ENCODE measurements around the gene KCNF1. TPM values are rescaled to one million over a fixed set of nuclear protein-coding genes. Genes with fewer than 3 reads are reported as not detected.

The KCNF1 gene, protein sequence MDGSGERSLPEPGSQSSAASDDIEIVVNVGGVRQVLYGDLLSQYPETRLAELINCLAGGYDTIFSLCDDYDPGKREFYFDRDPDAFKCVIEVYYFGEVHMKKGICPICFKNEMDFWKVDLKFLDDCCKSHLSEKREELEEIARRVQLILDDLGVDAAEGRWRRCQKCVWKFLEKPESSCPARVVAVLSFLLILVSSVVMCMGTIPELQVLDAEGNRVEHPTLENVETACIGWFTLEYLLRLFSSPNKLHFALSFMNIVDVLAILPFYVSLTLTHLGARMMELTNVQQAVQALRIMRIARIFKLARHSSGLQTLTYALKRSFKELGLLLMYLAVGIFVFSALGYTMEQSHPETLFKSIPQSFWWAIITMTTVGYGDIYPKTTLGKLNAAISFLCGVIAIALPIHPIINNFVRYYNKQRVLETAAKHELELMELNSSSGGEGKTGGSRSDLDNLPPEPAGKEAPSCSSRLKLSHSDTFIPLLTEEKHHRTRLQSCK
- polyA plus RNA-seq (2013, experiment 1 of 2), result 1.1 TPM
- 1.8 TPM for polyA plus RNA-seq (2013, experiment 2 of 2)

DNA sequence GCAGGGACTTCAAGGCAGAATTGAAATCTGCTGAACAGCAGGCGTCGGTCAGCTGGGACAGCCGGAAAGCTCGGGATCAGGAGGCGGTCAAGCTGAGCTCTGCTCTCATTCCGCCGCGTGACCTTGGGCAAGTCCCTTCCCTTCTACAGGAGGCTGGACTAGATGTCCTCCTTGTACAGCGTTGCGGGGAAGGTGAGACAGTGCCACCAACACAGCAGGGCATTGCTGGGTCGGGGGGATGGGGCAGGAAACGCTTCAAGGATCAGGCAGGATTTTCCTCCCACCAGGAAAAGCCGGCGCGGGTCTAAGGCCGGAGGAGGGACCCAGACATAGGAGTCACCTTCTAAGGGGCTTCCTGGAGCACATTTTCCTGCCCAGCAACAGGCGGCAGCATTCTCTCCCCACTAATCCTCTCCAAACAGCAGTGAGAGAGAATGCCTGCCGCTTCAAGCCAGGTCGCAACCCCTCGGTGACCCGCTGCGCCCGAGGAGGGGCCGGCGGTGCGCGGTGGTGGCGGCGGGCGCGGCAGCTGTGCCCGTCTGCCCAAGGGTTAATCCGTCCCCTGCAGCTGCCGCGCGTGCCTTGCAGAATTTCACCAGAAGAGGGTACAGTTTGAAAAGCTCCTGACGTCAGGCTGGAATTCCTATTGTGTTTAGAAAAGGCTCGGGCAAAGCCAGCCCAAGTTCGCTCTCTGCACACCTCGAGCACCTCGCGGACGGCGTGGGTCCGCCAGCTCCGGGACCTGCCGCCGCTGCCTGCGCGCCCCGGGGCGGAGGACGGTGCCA, at the start of gene KCNF1:
KCNF1 (plus strand) TSS at position 644 of the 785 bp plus-strand sequence. CDS start 493 bp downstream, outside the sequence.
- H3K9me3 ChIP-seq (ENCODE audit: insufficient read depth, low read depth, low read length), result no peaks in the 10 kb centered on the region
- H3K27me3 ChIP-seq (ENCODE audit: insufficient read depth, low read length), result peaks cover 43% of the 10 kb centered on the region
- H3K27ac ChIP-seq (ENCODE audit: low read depth, low read length), result no peak within 1 kb of the TSS
- H3K4me3 ChIP-seq (ENCODE audit: low read length), result peak within 1 kb of the TSS; percentile 64
- peak within 1 kb of the TSS; percentile 45 for H3K9ac ChIP-seq (ENCODE audit: low read depth, low read length)
- WGBS, result 9% methylated on average over 53 of the region's 53 CpGs
- no peaks in the 10 kb centered on the region for H3K36me3 ChIP-seq (ENCODE audit: insufficient read depth, low read length)
- peaks cover 28% of the 10 kb centered on the region for H3K4me1 ChIP-seq (ENCODE audit: insufficient read depth, low read length)

- H3K4me3 ChIP-seq (ENCODE audit: low read length), result no peak overlapping the region
- no peaks in the 10 kb centered on the region for H3K9me3 ChIP-seq (ENCODE audit: insufficient read depth, low read depth, low read length)
- H3K27me3 ChIP-seq (ENCODE audit: insufficient read depth, low read length), result no peaks in the 10 kb centered on the region
- H3K36me3 ChIP-seq (ENCODE audit: insufficient read depth, low read length), result no peaks in the 10 kb centered on the region
- no peak overlapping the region for H3K27ac ChIP-seq (ENCODE audit: low read depth, low read length)
- no peak overlapping the region for H3K9ac ChIP-seq (ENCODE audit: low read depth, low read length)
- no peaks in the 10 kb centered on the region for H3K4me1 ChIP-seq (ENCODE audit: insufficient read depth, low read length)
- 89% methylated on average over 10 of the region's 10 CpGs for WGBS
These were observed 49.4 kb upstream of the KCNF1 start for GRCh38 chr2:10862330-10862729.

DNA sequence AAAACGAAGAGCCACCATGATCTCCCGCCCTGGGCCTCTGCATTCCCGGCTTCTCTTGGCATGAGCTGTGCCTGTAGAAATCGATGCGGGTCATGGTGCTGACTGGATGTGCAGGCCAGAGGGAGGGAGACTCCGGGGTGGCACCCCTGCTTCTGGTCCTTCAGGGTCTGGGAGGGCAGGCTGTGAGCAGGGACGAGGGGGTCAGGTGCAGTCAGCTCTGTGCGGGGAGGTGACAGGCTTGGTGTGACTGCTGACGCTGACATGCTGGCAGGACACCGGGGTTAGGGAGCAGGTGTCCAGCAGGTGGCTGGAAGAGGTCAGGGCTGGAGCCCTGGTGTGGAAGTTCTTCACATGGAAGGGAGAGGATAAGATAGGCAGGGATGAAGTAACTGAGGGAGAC, 48.7 kb upstream of the KCNF1 start:
- Histone ChIP-seq H3K9ac (ENCODE audit: low read depth, low read length) (no peak overlapping the region), H3K4me1 (ENCODE audit: insufficient read depth, low read length) (no peaks in the 10 kb centered on the region), H3K36me3 (ENCODE audit: insufficient read depth, low read length) (no peaks in the 10 kb centered on the region), H3K27ac (ENCODE audit: low read depth, low read length) (no peak overlapping the region), H3K27me3 (ENCODE audit: insufficient read depth, low read length) (no peaks in the 10 kb centered on the region), H3K9me3 (ENCODE audit: insufficient read depth, low read depth, low read length) (no peaks in the 10 kb centered on the region), H3K4me3 (ENCODE audit: low read length) (no peak overlapping the region)
- 92% methylated on average over 10 of the region's 10 CpGs for WGBS

DNA sequence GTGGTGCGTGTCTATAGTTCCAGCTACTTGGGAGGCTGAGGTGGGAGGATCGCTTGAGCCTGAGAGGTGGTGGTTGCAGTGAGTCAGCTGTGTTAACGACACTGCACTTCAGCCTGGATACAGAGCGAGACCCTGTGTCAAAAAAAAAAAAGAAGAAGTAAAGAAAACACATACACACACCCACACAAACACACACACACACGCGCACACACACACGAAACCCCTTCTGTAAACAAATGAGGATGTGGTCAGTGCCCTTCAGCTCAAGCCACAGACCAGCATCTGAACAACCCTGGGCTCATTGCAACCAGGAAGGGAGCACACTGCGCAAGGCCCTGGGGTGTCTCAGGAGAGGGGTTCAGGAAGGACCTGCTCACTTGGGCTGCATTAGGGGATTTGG, 47.9 kb upstream of the KCNF1 start:
- Histone ChIP-seq H3K27me3 (ENCODE audit: insufficient read depth, low read length) (no peaks in the 10 kb centered on the region), H3K27ac (ENCODE audit: low read depth, low read length) (no peak overlapping the region), H3K4me3 (ENCODE audit: low read length) (no peak overlapping the region), H3K4me1 (ENCODE audit: insufficient read depth, low read length) (no peaks in the 10 kb centered on the region), H3K9me3 (ENCODE audit: insufficient read depth, low read depth, low read length) (no peaks in the 10 kb centered on the region), H3K9ac (ENCODE audit: low read depth, low read length) (no peak overlapping the region), H3K36me3 (ENCODE audit: insufficient read depth, low read length) (no peaks in the 10 kb centered on the region)
- 65% methylated on average over 8 of the region's 8 CpGs for WGBS

DNA sequence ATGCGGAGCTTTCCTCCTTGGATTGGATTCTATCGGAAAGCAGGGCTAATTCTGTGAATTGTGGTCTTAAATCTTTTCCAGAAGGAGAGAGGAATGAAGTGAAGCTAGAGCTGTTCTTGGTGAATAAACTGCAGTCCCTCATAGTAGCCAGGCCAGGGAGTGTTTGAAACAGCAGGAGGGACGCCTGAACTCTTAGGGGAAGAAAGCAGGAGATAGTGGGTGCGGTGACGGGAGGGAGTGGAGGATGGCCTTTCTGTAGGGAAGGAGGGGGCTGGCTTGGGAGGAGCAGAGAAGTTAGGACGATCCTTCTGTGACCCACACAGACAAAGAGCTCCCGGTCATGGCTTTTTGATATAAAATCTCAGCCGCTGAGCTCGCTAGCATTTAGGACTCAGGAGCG, 47.5 kb upstream of the KCNF1 start:
- H3K36me3 ChIP-seq (ENCODE audit: insufficient read depth, low read length), result no peaks in the 10 kb centered on the region
- no peak overlapping the region for H3K27ac ChIP-seq (ENCODE audit: low read depth, low read length)
- no peaks in the 10 kb centered on the region for H3K4me1 ChIP-seq (ENCODE audit: insufficient read depth, low read length)
- WGBS, result 73% methylated on average over 10 of the region's 10 CpGs
- H3K27me3 ChIP-seq (ENCODE audit: insufficient read depth, low read length), result no peaks in the 10 kb centered on the region
- H3K9ac ChIP-seq (ENCODE audit: low read depth, low read length), result no peak overlapping the region
- H3K4me3 ChIP-seq (ENCODE audit: low read length), result no peak overlapping the region
- H3K9me3 ChIP-seq (ENCODE audit: insufficient read depth, low read depth, low read length), result no peaks in the 10 kb centered on the region

GRCh38 chr2:10864861-10865636, 46.7 kb upstream of the KCNF1 start:
- no peaks in the 10 kb centered on the region for H3K9me3 ChIP-seq (ENCODE audit: insufficient read depth, low read depth, low read length)
- H3K27ac ChIP-seq (ENCODE audit: low read depth, low read length), result no peak overlapping the region
- H3K4me3 ChIP-seq (ENCODE audit: low read length), result no peak overlapping the region
- H3K4me1 ChIP-seq (ENCODE audit: insufficient read depth, low read length), result no peaks in the 10 kb centered on the region
- 92% methylated on average over 14 of the region's 14 CpGs for WGBS
- no peak overlapping the region for H3K9ac ChIP-seq (ENCODE audit: low read depth, low read length)
- no peaks in the 10 kb centered on the region for H3K36me3 ChIP-seq (ENCODE audit: insufficient read depth, low read length)
- no peaks in the 10 kb centered on the region for H3K27me3 ChIP-seq (ENCODE audit: insufficient read depth, low read length)

- no peak overlapping the region for H3K4me3 ChIP-seq (ENCODE audit: low read length)
- WGBS, result 87% methylated on average over 9 of the region's 10 CpGs
- no peaks in the 10 kb centered on the region for H3K4me1 ChIP-seq (ENCODE audit: insufficient read depth, low read length)
- H3K36me3 ChIP-seq (ENCODE audit: insufficient read depth, low read length), result no peaks in the 10 kb centered on the region
- H3K27ac ChIP-seq (ENCODE audit: low read depth, low read length), result no peak overlapping the region
- H3K27me3 ChIP-seq (ENCODE audit: insufficient read depth, low read length), result no peaks in the 10 kb centered on the region
- no peak overlapping the region for H3K9ac ChIP-seq (ENCODE audit: low read depth, low read length)
- no peaks in the 10 kb centered on the region for H3K9me3 ChIP-seq (ENCODE audit: insufficient read depth, low read depth, low read length)
These were observed 45.9 kb upstream of the KCNF1 start for GRCh38 chr2:10865841-10866240.

DNA sequence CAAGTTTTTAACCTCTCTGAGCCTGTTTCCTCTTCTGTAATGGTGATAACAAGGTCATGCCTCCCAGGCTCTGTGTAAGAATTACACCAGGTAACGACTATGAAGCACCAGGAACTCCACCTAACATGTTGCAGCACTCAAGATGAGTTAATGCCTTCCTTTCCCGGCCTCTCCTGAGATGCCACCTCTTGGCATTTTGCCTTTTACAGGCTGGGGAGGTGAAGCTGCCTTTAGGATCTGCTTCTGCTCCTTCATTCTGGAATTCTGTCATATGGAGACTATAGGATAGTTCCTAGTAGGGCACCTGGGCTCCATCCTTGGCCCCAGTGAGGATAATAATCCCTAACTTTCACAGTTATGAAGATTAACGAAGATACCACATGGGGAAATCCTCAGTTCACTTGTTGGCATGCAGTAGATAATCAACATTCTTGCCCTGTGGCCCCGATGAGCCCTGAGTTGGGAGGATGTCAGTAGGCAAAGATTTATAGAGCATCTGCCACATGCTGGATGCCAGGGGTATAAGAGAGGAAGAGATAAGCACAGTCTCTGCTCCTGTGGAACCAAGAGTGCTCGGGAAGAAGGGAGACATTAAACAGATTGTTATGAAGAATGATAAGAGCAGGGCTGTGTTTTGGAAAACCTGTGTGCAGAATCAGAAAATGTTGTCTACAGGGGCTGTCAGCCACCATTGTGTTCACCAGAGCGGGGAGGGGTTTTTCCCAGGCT, 43.9 kb upstream of the KCNF1 start:
- peaks cover 4% of the 10 kb centered on the region; the same call in 1 of the 2 replicates for H3K9me3 ChIP-seq (ENCODE audit: insufficient read depth, low read depth, low read length)
- H3K9ac ChIP-seq (ENCODE audit: low read depth, low read length), result no peak overlapping the region
- no peaks in the 10 kb centered on the region for H3K36me3 ChIP-seq (ENCODE audit: insufficient read depth, low read length)
- H3K27ac ChIP-seq (ENCODE audit: low read depth, low read length), result no peak overlapping the region
- no peaks in the 10 kb centered on the region for H3K4me1 ChIP-seq (ENCODE audit: insufficient read depth, low read length)
- WGBS, result 89% methylated on average over 6 of the region's 6 CpGs
- H3K4me3 ChIP-seq (ENCODE audit: low read length), result no peak overlapping the region
- H3K27me3 ChIP-seq (ENCODE audit: insufficient read depth, low read length), result no peaks in the 10 kb centered on the region

DNA sequence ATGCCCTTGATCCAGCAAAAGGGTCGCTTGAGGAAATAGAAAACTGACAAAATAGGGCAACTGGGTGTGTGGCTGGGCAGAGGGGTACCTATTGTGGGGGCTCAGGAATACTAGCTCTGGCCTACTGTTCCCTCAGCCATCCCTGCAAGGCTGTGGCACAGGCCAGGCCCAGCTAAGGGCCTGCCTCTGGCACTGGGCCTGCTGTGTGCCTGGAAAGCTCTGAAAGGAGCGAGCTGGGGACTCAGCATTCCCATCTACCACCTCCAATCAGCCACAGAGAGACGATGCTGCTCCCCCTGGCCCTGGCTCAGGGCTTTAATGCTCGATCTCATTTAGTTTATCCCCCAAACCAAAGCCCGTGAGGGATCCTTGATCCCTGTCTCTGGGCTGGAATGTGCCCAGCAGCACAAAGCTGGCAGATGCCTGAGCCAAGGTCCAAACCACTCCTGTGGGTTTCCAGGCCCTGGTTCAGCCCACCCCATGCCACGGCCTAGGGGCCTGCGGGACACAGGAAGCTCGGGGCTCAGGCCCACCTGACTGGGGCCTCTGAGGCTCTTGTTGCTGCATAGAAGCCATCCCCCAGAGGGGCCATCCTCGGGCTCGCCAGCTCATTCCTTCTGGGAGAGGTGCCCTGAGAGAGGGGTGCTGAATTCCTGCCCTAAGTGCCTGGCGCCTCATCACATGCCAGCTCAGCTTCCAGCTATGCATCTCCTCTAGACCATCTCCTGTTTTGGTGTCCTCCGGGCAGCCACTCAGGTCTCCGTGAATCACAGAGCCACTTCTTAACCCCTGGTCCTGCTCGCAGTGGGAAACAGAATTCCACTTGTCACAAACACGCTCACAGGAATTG, 43.0 kb upstream of the KCNF1 start:
- no peaks in the 10 kb centered on the region for H3K36me3 ChIP-seq (ENCODE audit: insufficient read depth, low read length)
- H3K9ac ChIP-seq (ENCODE audit: low read depth, low read length), result no peak overlapping the region
- no peaks in the 10 kb centered on the region for H3K27me3 ChIP-seq (ENCODE audit: insufficient read depth, low read length)
- H3K4me1 ChIP-seq (ENCODE audit: insufficient read depth, low read length), result no peaks in the 10 kb centered on the region
- WGBS, result 92% methylated on average over 15 of the region's 15 CpGs
- peaks cover 4% of the 10 kb centered on the region; the same call in 1 of the 2 replicates for H3K9me3 ChIP-seq (ENCODE audit: insufficient read depth, low read depth, low read length)
- H3K27ac ChIP-seq (ENCODE audit: low read depth, low read length), result no peak overlapping the region
- no peak overlapping the region for H3K4me3 ChIP-seq (ENCODE audit: low read length)

DNA sequence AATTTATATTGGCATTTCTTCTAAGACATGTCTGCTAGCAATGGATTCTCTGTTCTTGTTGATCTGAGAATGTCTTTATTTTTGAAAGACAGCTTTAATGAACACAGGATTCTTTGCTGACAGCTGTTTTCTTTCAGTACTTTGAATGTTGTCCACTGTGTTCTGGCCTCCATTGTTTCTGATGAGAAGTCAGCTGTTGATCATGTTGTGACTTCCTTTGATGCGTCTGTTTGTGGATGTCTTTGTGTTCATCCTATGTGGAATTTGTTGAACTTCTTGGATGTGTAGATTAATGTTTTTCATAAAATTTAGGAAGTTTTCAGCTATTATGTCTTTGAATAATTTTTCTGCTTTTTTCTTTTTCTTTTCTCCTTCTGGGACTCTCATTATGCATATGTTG, 39.8 kb upstream of the KCNF1 start:
- 97% methylated on average over 1 of the region's 1 CpG for WGBS
- Histone ChIP-seq H3K9me3 (ENCODE audit: insufficient read depth, low read depth, low read length) (peaks cover 4% of the 10 kb centered on the region; the same call in 1 of the 2 replicates), H3K4me1 (ENCODE audit: insufficient read depth, low read length) (no peaks in the 10 kb centered on the region), H3K36me3 (ENCODE audit: insufficient read depth, low read length) (no peaks in the 10 kb centered on the region), H3K27me3 (ENCODE audit: insufficient read depth, low read length) (no peaks in the 10 kb centered on the region), H3K9ac (ENCODE audit: low read depth, low read length) (no peak overlapping the region), H3K4me3 (ENCODE audit: low read length) (no peak overlapping the region), H3K27ac (ENCODE audit: low read depth, low read length) (no peak overlapping the region)
